ENCODE data around the gene KRT86. TPM values are rescaled to one million over a fixed set of nuclear protein-coding genes. Genes with fewer than 3 reads are reported as not detected.
A peak's percentile ranks its signal among the peaks of the same experiment; 100 is the strongest.
"Not testable (repeated sequence)": the region's sequence is repeated elsewhere in the genome, so short reads cannot be mapped to it uniquely, and the experiment has no call there.

Gene KRT86
- polyA plus RNA-seq, 1 of the 3 experiments (the other 2 are of a cell fraction): 0.56 TPM

- 42% methylated on average over 4 of the region's 13 CpGs for WGBS (ENCODE audit: low lambda C conversion rate)
- Histone ChIP-seq H3K4me3 (ENCODE audit: low read depth in 2 of 2, low read length in 1 of 2) (no peak overlapping the region), H3K27me3 (ENCODE audit: insufficient read depth) (no peaks in the 10 kb centered on the region; the same call in 1 of the 2 replicates), H3K79me2 (ENCODE audit: insufficient read depth) (no peaks in the 10 kb centered on the region), H4K20me1 (ENCODE audit: insufficient read depth) (no peaks in the 10 kb centered on the region), H3K4me1 (ENCODE audit: control insufficient read depth in 1 of 2, insufficient read depth in 2 of 2, low read depth in 1 of 2, low read length in 1 of 2) (no peaks in the 10 kb centered on the region), H3K9ac (no peak overlapping the region), H2AFZ (ENCODE audit: low read depth) (no peak overlapping the region), H3K36me3 (replicated peaks in 1 of 2; ENCODE audit: control insufficient read depth in 1 of 2, insufficient read depth in 2 of 2, low read length in 1 of 2) (no peaks in the 10 kb centered on the region), H3K9me2 (no peaks in the 10 kb centered on the region), H3K9me3 (no peaks in the 10 kb centered on the region), H3K4me2 (no peak overlapping the region), H3F3A (replicated peaks; ENCODE audit: insufficient read depth) (no peaks in the 10 kb centered on the region), H3K27ac (ENCODE audit: low read depth in 2 of 2, low read length in 1 of 2) (no peak overlapping the region)
- ChIA-PET CTCF (interaction anchor here (0.9 to 13.3 kb wide), 4 partner anchors 9 to 666 kb away, joined by 3 to 218 read pairs (median 4); partner anchors contain the start of gene KRT83), POLR2A (no interaction called here)
- DNase-seq: no peak
- no peak for TF ChIP-seq RXRA (IDR thresholded peaks at IDR 0.05; ENCODE audit: borderline replicate concordance, low read depth)
- TF ChIP-seq TAF1 (IDR thresholded peaks at IDR 0.05; ENCODE audit: borderline replicate concordance, low read depth, low read length): no peak
- no peak for TF ChIP-seq YY1 (IDR thresholded peaks at IDR 0.05; ENCODE audit: low read depth)
- TF ChIP-seq REST (IDR thresholded peaks at IDR 0.05; ENCODE audit: low read depth, low read length): no peak
These were observed 40.1 kb downstream of the KRT86 start for GRCh38 chr12:52314511-52314910.

DNA sequence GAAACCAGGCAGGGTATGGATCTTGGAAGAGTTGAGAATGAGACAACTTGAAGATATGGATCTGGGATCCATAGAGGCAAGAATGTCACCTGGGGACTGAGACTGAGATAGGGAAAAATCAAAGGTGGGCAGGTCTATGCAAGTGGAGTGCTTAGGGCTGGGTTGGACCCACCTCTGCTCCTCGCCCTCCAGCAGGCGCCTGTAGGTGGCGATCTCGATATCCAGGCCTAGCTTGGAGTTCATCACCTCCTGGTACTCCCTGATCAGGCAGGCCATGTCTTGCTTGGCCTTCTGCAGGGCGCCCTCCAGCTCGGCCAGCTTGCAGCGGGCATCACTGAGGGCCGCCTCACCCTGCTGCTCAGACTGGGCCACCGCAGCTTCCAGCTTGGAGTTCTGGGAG, 41.3 kb downstream of the KRT86 start:
- H3K9me3 ChIP-seq; H3K9ac ChIP-seq; H2AFZ ChIP-seq (ENCODE audit: low read depth); H3K9me2 ChIP-seq; H3K27me3 ChIP-seq (ENCODE audit: insufficient read depth); H3K4me3 ChIP-seq (ENCODE audit: low read depth in 2 of 2, low read length in 1 of 2); POLR2A ChIA-PET; DNase-seq; H3K36me3 ChIP-seq (replicated peaks in 1 of 2; ENCODE audit: control insufficient read depth in 1 of 2, insufficient read depth in 2 of 2, low read length in 1 of 2); H3K4me1 ChIP-seq (ENCODE audit: control insufficient read depth in 1 of 2, insufficient read depth in 2 of 2, low read depth in 1 of 2, low read length in 1 of 2); H3K4me2 ChIP-seq; H3F3A ChIP-seq (replicated peaks; ENCODE audit: insufficient read depth); H3K27ac ChIP-seq (ENCODE audit: low read depth in 2 of 2, low read length in 1 of 2); H3K79me2 ChIP-seq (ENCODE audit: insufficient read depth); H4K20me1 ChIP-seq (ENCODE audit: insufficient read depth): not testable (repeated sequence)
- 72% methylated on average over 9 of the region's 9 CpGs for WGBS (ENCODE audit: low lambda C conversion rate)
- CTCF ChIA-PET: interaction anchor here (1.0 to 13.3 kb wide), 6 partner anchors 8 to 665 kb away, joined by 3 to 218 read pairs (median 4); partner anchors contain the start of gene KRT83
- peak; percentile 38; the same call in 1 of the 2 replicates for TF ChIP-seq CTCF (IDR thresholded peaks at IDR 0.05)
